NCI-H460 (cell line): ENCODE measurements around the gene MAGEB16. TPM values are rescaled to one million over a fixed set of nuclear protein-coding genes. Genes with fewer than 3 reads are reported as not detected.

Source experiments
- DNase-seq: peaks from one replicate; pipeline ENCODE4 v3.0.0-alpha.2; 2016; ENCODE audit warnings: low read depth; ENCODE audit errors: extremely low read depth
- polyA plus RNA-seq: library from polyadenylated mRNA; depleted of rRNA; stranded (reverse); fragments of >200 nt; gene quantifications from 2 replicates; pipeline ENCODE4 v1.2.3, GENCODE V29; 2014; cell fraction: nucleus; rRNA removed
- total RNA-seq: library from RNA; depleted of rRNA; stranded (reverse); fragments of >200 nt; shearing (Covaris generic); gene quantifications from 2 replicates; pipeline ENCODE4 v1.2.3, GENCODE V29; 2014; rRNA removed

MAGEB16 gene
- total RNA-seq: not detected in 2 replicates
- not detected in 2 replicates for polyA plus RNA-seq

GRCh38 chrX:35798042-35798441, at the start of gene MAGEB16:
Gene MAGEB16 (plus strand): TSS chrX:35798342. CDS start chrX:35802197, 3,855 bp downstream.
- no peak for DNase-seq

GRCh38 chrX:35773958-35774564, 24.1 kb upstream of the MAGEB16 start:
- no peak for DNase-seq

- DNase-seq: no peak
Observed at GRCh38 chrX:35785075-35785474, 13.1 kb upstream of the MAGEB16 start.

GRCh38 chrX:35786271-35786670, 11.9 kb upstream of the MAGEB16 start:
- DNase-seq: no peak

GRCh38 chrX:35787867-35788266, 10.3 kb upstream of the MAGEB16 start:
- no peak for DNase-seq

GRCh38 chrX:35800474-35800873, 2.3 kb downstream of the MAGEB16 start:
- DNase-seq: no peak

GRCh38 chrX:35809781-35810180, 11.6 kb downstream of the MAGEB16 start:
- DNase-seq: no peak

- DNase-seq: no peak
Observed at GRCh38 chrX:35819241-35819640, 21.1 kb downstream of the MAGEB16 start.

- DNase-seq: no peak
Observed at GRCh38 chrX:35826503-35826902, 28.4 kb downstream of the MAGEB16 start.

- DNase-seq: no peak
Observed at GRCh38 chrX:35829501-35829900, 31.4 kb downstream of the MAGEB16 start.

- DNase-seq: no peak
Observed at GRCh38 chrX:35841872-35842271, 43.7 kb downstream of the MAGEB16 start.

GRCh38 chrX:35842674-35843073, 44.5 kb downstream of the MAGEB16 start:
- no peak for DNase-seq

GRCh38 chrX:35847736-35848135, 49.6 kb downstream of the MAGEB16 start:
- DNase-seq: no peak

Other genes with a start within 250 kb of the MAGEB16 start
- 0.15 and 0.20 TPM in 2 replicates for gene CFAP47, start 121.4 kb downstream of the MAGEB16 start, total RNA-seq